Natural killer cell (primary cell): Measurements from ENCODE around the gene SEPTIN14. TPM values are rescaled to one million over a fixed set of nuclear protein-coding genes. Genes with fewer than 3 reads are reported as not detected.
A peak's percentile ranks its signal among the peaks of the same experiment; 100 is the strongest.

ENCODE experiments used
- ATAC-seq, 3 donors: fragments of 150-1000 bp in 2 of 3; fragments of 200-7000 bp in 1 of 3; cut with Tn5 transposase; 1 replicate in 1 of 3; 2 replicates in 2 of 3; pipeline ENCODE4 v1.10.0; 2021; ENCODE audit warnings: mild to moderate bottlenecking in 2 of 3, moderate library complexity in 2 of 3
- DNase-seq, 2 donors: peaks; one replicate each; pipeline versions ENCODE4 v3.0.0 to v3.0.0-alpha.2; 2013 to 2021; ENCODE audit warnings: mixed read lengths in 1 of 2
- H3K27ac ChIP-seq: one replicate; pipeline ENCODE4 v1.5.1; 2013; ENCODE audit warnings: mild to moderate bottlenecking, low read length
- H3K27me3 ChIP-seq: one replicate; pipeline ENCODE4 v1.6.1; 2013; ENCODE audit warnings: low read length; ENCODE audit not compliant: control insufficient read depth, insufficient read depth
- H3K36me3 ChIP-seq: one replicate; pipeline ENCODE4 v1.6.1; 2013; ENCODE audit warnings: low read length; ENCODE audit not compliant: control insufficient read depth, insufficient read depth
- H3K4me1 ChIP-seq: one replicate; pipeline ENCODE4 v1.6.1; 2013; ENCODE audit warnings: low read length; ENCODE audit not compliant: control insufficient read depth, insufficient read depth
- H3K4me3 ChIP-seq: one replicate; pipeline ENCODE4 v1.5.1; 2013; ENCODE audit warnings: low read length
- H3K9me3 ChIP-seq: one replicate; pipeline ENCODE4 v1.6.1; 2013; ENCODE audit warnings: low read length; ENCODE audit not compliant: control insufficient read depth, insufficient read depth
- H3K27ac Mint-ChIP-seq, 2 donors: one replicate each; pipeline ENCODE4 v1.8.0; 2022; ENCODE audit warnings: mild to moderate bottlenecking in 2 of 2, mixed read lengths in 2 of 2, moderate library complexity in 1 of 2
- H3K27me3 Mint-ChIP-seq, 2 donors: one replicate each; pipeline ENCODE4 v1.8.0; 2022; ENCODE audit warnings: low read depth in 2 of 2, mixed read lengths in 2 of 2
- H3K36me3 Mint-ChIP-seq: one replicate; pipeline ENCODE4 v1.8.0; 2022; ENCODE audit warnings: mixed read lengths
- H3K4me1 Mint-ChIP-seq, 2 donors: one replicate each; pipeline ENCODE4 v1.8.0; 2022; ENCODE audit warnings: mixed read lengths in 2 of 2
- H3K4me3 Mint-ChIP-seq: one replicate; pipeline ENCODE4 v1.8.0; 2022; ENCODE audit warnings: mild to moderate bottlenecking, moderate library complexity, mixed read lengths
- H3K9me3 Mint-ChIP-seq, 2 donors: one replicate each; pipeline ENCODE4 v1.8.0; 2022; ENCODE audit warnings: mixed read lengths in 2 of 2
- CTCF ChIP-seq: fragments of 200-600 bp; IDR thresholded peaks from one replicate; pipeline ENCODE4 v1.8.0; 2022; ENCODE audit warnings: antibody characterized with exemption
- WGBS: methylation state at CpG from one replicate; pipeline ENCODE4 v1.1.7; 2013; ENCODE audit warnings: missing lambda C conversion rate; ENCODE audit not compliant: insufficient coverage; 5-methylcytosine and 5-hydroxymethylcytosine counted together
- intact Hi-C: fragments of 100-400 bp; cut with micrococcal nuclease; formaldehyde crosslinking; loops from one replicate; pipeline ENCODE4 v1.14.2; 2022
- total RNA-seq, 4 donors: library from RNA; stranded (reverse); fragments of 120-200 nt in 1 of 4; gene quantifications; one replicate each; pipeline versions ENCODE4 v1.2.3 to v1.2.4, GENCODE V29; 2013 to 2022

SEPTIN14 gene
- total RNA-seq, 3 donors from 2014 or later (not counting 1 experiment from before 2014, with no cell fraction given), result not detected

GRCh38 chr7:55884321-55884720 lies 21.8 kb upstream of the SEPTIN14 start:
- H3K27ac Mint-ChIP-seq, result peak overlapping the region in 1 of 2 donors; percentile 9
- no peak overlapping the region for H3K4me3 Mint-ChIP-seq
- no peak for DNase-seq
- H3K27me3 Mint-ChIP-seq, result peaks cover 4 to 6% of the 10 kb centered on the region in 2 donors
- no peaks in the 10 kb centered on the region for H3K36me3 Mint-ChIP-seq
- intact Hi-C loops, result no loop called here
- H3K9me3 Mint-ChIP-seq, result no peaks in the 10 kb centered on the region
- no peak for ATAC-seq
- H3K4me1 ChIP-seq, result peaks cover 5% of the 10 kb centered on the region
- H3K4me3 ChIP-seq, result no peak overlapping the region
- no peak for TF ChIP-seq CTCF
- no peaks in the 10 kb centered on the region for H3K27me3 ChIP-seq
- WGBS, result 95% methylated on average over 3 of the region's 3 CpGs
- peaks cover 4 to 10% of the 10 kb centered on the region in 2 donors for H3K4me1 Mint-ChIP-seq
- H3K9me3 ChIP-seq, result no peaks in the 10 kb centered on the region
- H3K27ac ChIP-seq, result no peak overlapping the region
- H3K36me3 ChIP-seq, result no peaks in the 10 kb centered on the region

GRCh38 chr7:55878691-55879090 lies 16.1 kb upstream of the SEPTIN14 start:
- H3K27me3 ChIP-seq, result no peaks in the 10 kb centered on the region
- no peaks in the 10 kb centered on the region for H3K36me3 ChIP-seq
- no peak for TF ChIP-seq CTCF
- no peak for ATAC-seq
- H3K9me3 Mint-ChIP-seq, result no peaks in the 10 kb centered on the region
- no peak overlapping the region for H3K27ac Mint-ChIP-seq
- DNase-seq, result no peak
- H3K4me1 ChIP-seq, result no peaks in the 10 kb centered on the region
- no peak overlapping the region for H3K27ac ChIP-seq
- intact Hi-C loops, result no loop called here
- H3K9me3 ChIP-seq, result no peaks in the 10 kb centered on the region
- H3K4me3 ChIP-seq, result no peak overlapping the region
- no peaks in the 10 kb centered on the region for H3K4me1 Mint-ChIP-seq
- 100% methylated on average over 1 of the region's 3 CpGs for WGBS
- peaks cover 0 to 6% of the 10 kb centered on the region in 2 donors for H3K27me3 Mint-ChIP-seq
- H3K4me3 Mint-ChIP-seq, result no peak overlapping the region
- H3K36me3 Mint-ChIP-seq, result no peaks in the 10 kb centered on the region

- no peak overlapping the region for H3K4me3 Mint-ChIP-seq
- H3K4me1 ChIP-seq, result no peaks in the 10 kb centered on the region
- TF ChIP-seq CTCF, result no peak
- H3K27me3 Mint-ChIP-seq, result peaks cover 0 to 6% of the 10 kb centered on the region in 2 donors
- no peaks in the 10 kb centered on the region for H3K36me3 ChIP-seq
- H3K27me3 ChIP-seq, result no peaks in the 10 kb centered on the region
- no peaks in the 10 kb centered on the region for H3K9me3 ChIP-seq
- H3K27ac Mint-ChIP-seq, result no peak overlapping the region
- WGBS, result 85% methylated on average over 4 of the region's 6 CpGs
- no peaks in the 10 kb centered on the region for H3K9me3 Mint-ChIP-seq
- no peaks in the 10 kb centered on the region for H3K4me1 Mint-ChIP-seq
- no peak overlapping the region for H3K27ac ChIP-seq
- no peak for DNase-seq
- no peak for ATAC-seq
- no peaks in the 10 kb centered on the region for H3K36me3 Mint-ChIP-seq
- H3K4me3 ChIP-seq, result no peak overlapping the region
- intact Hi-C loops, result no loop called here
Observed at GRCh38 chr7:55877308-55877707, 14.8 kb upstream of the SEPTIN14 start.

- no peak overlapping the region for H3K4me3 ChIP-seq
- no peaks in the 10 kb centered on the region for H3K4me1 ChIP-seq
- TF ChIP-seq CTCF, result no peak
- Mint-ChIP-seq H3K9me3 (no peaks in the 10 kb centered on the region), H3K27ac (no peak overlapping the region), H3K36me3 (no peaks in the 10 kb centered on the region), H3K4me1 (no peaks in the 10 kb centered on the region), H3K27me3 (no peaks in the 10 kb centered on the region), H3K4me3 (no peak overlapping the region)
- WGBS, result 89% methylated on average over 3 of the region's 3 CpGs
- ATAC-seq (no peak), DNase-seq (no peak)
- H3K27ac ChIP-seq, result no peak overlapping the region
- H3K9me3 ChIP-seq, result no peaks in the 10 kb centered on the region
- H3K27me3 ChIP-seq, result no peaks in the 10 kb centered on the region
- intact Hi-C loops, result no loop called here
- no peaks in the 10 kb centered on the region for H3K36me3 ChIP-seq
Observed at GRCh38 chr7:55873765-55874164, 11.2 kb upstream of the SEPTIN14 start.
